Testis (tissue), 3 donors: ENCODE measurements around the gene RIOK2. TPM values are rescaled to one million over a fixed set of nuclear protein-coding genes. Genes with fewer than 3 reads are reported as not detected.

ENCODE experiments used
- DNase-seq: peaks from one replicate; pipeline ENCODE4 v3.0.0-alpha.2; 2019
- H3K27ac ChIP-seq, 2 donors: fragments of 200-600 bp; sonication (generic); one replicate each; pipeline ENCODE4 v1.5.1; 2019
- H3K27me3 ChIP-seq: fragments of 200-600 bp; sonication (generic); one replicate; pipeline ENCODE4 v1.5.1; 2019
- H3K36me3 ChIP-seq: fragments of 200-600 bp; sonication (generic); one replicate; pipeline ENCODE4 v1.5.1; 2017; ENCODE audit warnings: low read depth; ENCODE audit errors: missing control alignments
- H3K4me1 ChIP-seq: fragments of 200-600 bp; sonication (generic); one replicate; pipeline ENCODE4 v1.5.1; 2019
- H3K4me3 ChIP-seq, 2 donors: fragments of 200-600 bp; sonication (generic); one replicate each; pipeline ENCODE4 v1.5.1; 2017 to 2019
- H3K9me3 ChIP-seq: fragments of 200-600 bp; sonication (generic); one replicate; pipeline ENCODE4 v1.5.1; 2017
- CTCF ChIP-seq, 3 experiments: fragments of 450-650 bp in 2 of 3; fragments of 200-600 bp in 1 of 3; sonication (generic) in 1 of 3; IDR thresholded peaks; one replicate each; pipeline ENCODE4 v1.5.1; 2016 to 2019; ENCODE audit warnings: antibody characterized with exemption in 3 of 3, mild to moderate bottlenecking in 2 of 3, moderate library complexity in 1 of 3
- POLR2A ChIP-seq: fragments of 450-650 bp; IDR thresholded peaks from one replicate; pipeline ENCODE4 v1.6.1; 2017; ENCODE audit warnings: antibody characterized with exemption, mild to moderate bottlenecking, moderate library complexity
- WGBS, 2 donors: methylation state at CpG; one replicate each; pipeline ENCODE4 v1.1.5; 2018; 5-methylcytosine and 5-hydroxymethylcytosine counted together
- intact Hi-C: fragments of 100-400 bp; cut with DNase I; formaldehyde crosslinking; loops from one replicate; pipeline ENCODE4 v1.15.1; 2023; ENCODE audit warnings: low total_unique reads
- polyA plus RNA-seq: library from polyadenylated mRNA; stranded (reverse); fragments of 350-450 nt; fragmentation: Illumina TruSeq; extraction: RNeasy Lipid Tissue Mini Kit (QIAGEN cat#74804); gene quantifications from one replicate; pipeline ENCODE4 v1.2.3, GENCODE V29; 2014; ENCODE audit warnings: low read depth, low replicate concordance; ENCODE audit not compliant: insufficient read depth
- total RNA-seq, 2 donors: library from RNA; depleted of rRNA; stranded (reverse); fragments of >200 nt; gene quantifications; one replicate each; pipeline ENCODE4 v1.2.3, GENCODE V29; 2016

The RIOK2 gene
- total and polyA plus RNA-seq, 3 donors from 2014 or later: 15.0 to 26.5 (median 20.4) TPM

GRCh38 chr5:97133101-97133500, 49.9 kb downstream of the RIOK2 start:
- no peak for TF ChIP-seq POLR2A
- TF ChIP-seq CTCF (IDR thresholded peaks at IDR 0.05): no peak
- no peak for DNase-seq
- intact Hi-C loops: no loop called here
- no peak overlapping the region for H3K27ac ChIP-seq
- H3K9me3 ChIP-seq: no peaks in the 10 kb centered on the region
- H3K27me3 ChIP-seq: no peaks in the 10 kb centered on the region
- no peaks in the 10 kb centered on the region for H3K36me3 ChIP-seq
- no peak overlapping the region for H3K4me3 ChIP-seq
- H3K4me1 ChIP-seq: no peaks in the 10 kb centered on the region

GRCh38 chr5:97131921-97132320, 51.1 kb downstream of the RIOK2 start:
- Histone ChIP-seq H3K36me3 (no peaks in the 10 kb centered on the region), H3K4me3 (no peak overlapping the region), H3K4me1 (no peaks in the 10 kb centered on the region), H3K27ac (no peak overlapping the region), H3K27me3 (no peaks in the 10 kb centered on the region), H3K9me3 (no peaks in the 10 kb centered on the region)
- DNase-seq: no peak
- WGBS, 2 donors: 58 to 67% methylated on average over 5 of the region's 5 CpGs
- TF ChIP-seq POLR2A (no peak), CTCF (IDR thresholded peaks at IDR 0.05) (no peak)
- intact Hi-C loops: no loop called here

GRCh38 chr5:97131139-97131710, 51.8 kb downstream of the RIOK2 start:
- Histone ChIP-seq H3K9me3 (no peaks in the 10 kb centered on the region), H3K4me3 (no peak overlapping the region), H3K27ac (no peak overlapping the region), H3K4me1 (no peaks in the 10 kb centered on the region), H3K27me3 (no peaks in the 10 kb centered on the region), H3K36me3 (no peaks in the 10 kb centered on the region)
- no peak for DNase-seq
- intact Hi-C loops: no loop called here
- TF ChIP-seq CTCF (IDR thresholded peaks at IDR 0.05) (no peak), POLR2A (no peak)

GRCh38 chr5:97127727-97128126, 55.3 kb downstream of the RIOK2 start:
- DNase-seq: no peak
- H3K27ac ChIP-seq: no peak overlapping the region
- intact Hi-C loops: no loop called here
- H3K4me3 ChIP-seq: no peak overlapping the region
- WGBS, 2 donors: 96 to 100% methylated on average over 1 of the region's 1 CpG
- TF ChIP-seq POLR2A (no peak), CTCF (IDR thresholded peaks at IDR 0.05) (no peak)
- no peaks in the 10 kb centered on the region for H3K36me3 ChIP-seq
- no peaks in the 10 kb centered on the region for H3K4me1 ChIP-seq
- no peaks in the 10 kb centered on the region for H3K9me3 ChIP-seq
- H3K27me3 ChIP-seq: no peaks in the 10 kb centered on the region

GRCh38 chr5:97125125-97125683, 57.8 kb downstream of the RIOK2 start:
- Histone ChIP-seq H3K27ac (no peak overlapping the region), H3K4me3 (no peak overlapping the region), H3K4me1 (no peaks in the 10 kb centered on the region), H3K36me3 (no peaks in the 10 kb centered on the region), H3K9me3 (no peaks in the 10 kb centered on the region), H3K27me3 (no peaks in the 10 kb centered on the region)
- 71 to 76% methylated on average over 3 of the region's 3 CpGs for WGBS, 2 donors
- no peak for DNase-seq
- intact Hi-C loops: no loop called here
- TF ChIP-seq CTCF (IDR thresholded peaks at IDR 0.05): no peak
- no peak for TF ChIP-seq POLR2A
